MM.1S (cell line): ENCODE results near the gene CDKL4.

Source experiments
- CTCF ChIP-seq: fragments of 300-600 bp; sonication (generic); IDR thresholded peaks from 2 replicates; pipeline ENCODE4 v1.5.1; 2016; ENCODE audit warnings: antibody characterized with exemption, low read length, mixed read lengths
- EZH2 ChIP-seq: fragments of 300-600 bp; sonication (generic); optimal IDR thresholded peaks from 2 replicates; pipeline ENCODE3; 2017; ENCODE audit warnings: low read depth, mild to moderate bottlenecking, antibody characterized with exemption, low read length, mixed read lengths

- TF ChIP-seq CTCF = no peak
- TF ChIP-seq EZH2 = no peak
Observed at GRCh38 chr2:39158351-39158750, 85.4 kb downstream of the CDKL4 start.
